Lower leg skin (tissue), 3 donors: ENCODE measurements around the gene VAMP4.

Experiments used
- POLR2A ChIP-seq, 2 donors: fragments of 450-650 bp; IDR thresholded peaks; one replicate each; pipeline ENCODE4 v1.6.1; 2016 to 2017; ENCODE audit warnings: antibody characterized with exemption in 2 of 2, mild to moderate bottlenecking in 1 of 2, moderate library complexity in 1 of 2
- TF ChIP-seq, protein P1 (sequence below), 3 donors: fragments of 450-650 bp; IDR thresholded peaks; one replicate each; pipeline ENCODE4 v1.5.1; 2016; ENCODE audit warnings: antibody characterized with exemption in 3 of 3, mild to moderate bottlenecking in 3 of 3, moderate library complexity in 2 of 3

DNA sequence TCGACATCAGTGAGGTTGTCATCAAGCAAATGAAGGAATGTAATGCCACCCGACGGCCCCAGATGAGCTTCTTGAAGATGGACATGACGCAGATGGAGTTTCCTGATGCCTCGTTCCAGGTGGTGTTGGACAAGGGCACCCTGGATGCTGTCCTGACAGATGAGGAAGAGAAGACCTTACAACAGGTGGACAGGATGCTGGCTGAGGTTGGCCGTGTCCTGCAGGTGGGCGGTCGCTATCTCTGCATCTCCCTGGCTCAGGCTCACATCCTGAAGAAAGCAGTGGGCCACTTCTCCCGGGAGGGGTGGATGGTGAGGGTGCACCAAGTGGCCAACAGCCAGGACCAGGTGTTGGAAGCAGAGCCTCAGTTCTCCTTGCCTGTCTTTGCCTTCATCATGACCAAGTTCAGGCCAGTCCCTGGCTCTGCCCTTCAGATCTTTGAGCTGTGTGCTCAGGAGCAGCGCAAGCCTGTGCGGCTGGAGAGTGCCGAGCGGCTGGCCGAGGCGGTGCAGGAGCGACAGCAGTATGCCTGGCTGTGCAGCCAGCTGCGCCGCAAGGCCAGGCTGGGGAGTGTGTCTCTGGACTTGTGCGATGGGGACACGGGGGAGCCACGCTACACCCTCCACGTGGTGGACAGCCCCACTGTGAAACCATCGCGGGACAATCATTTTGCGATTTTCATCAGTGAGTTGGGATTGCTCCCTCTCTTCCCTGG is 42.1 kb upstream of the VAMP4 start:
- TF ChIP-seq, protein P1, sequence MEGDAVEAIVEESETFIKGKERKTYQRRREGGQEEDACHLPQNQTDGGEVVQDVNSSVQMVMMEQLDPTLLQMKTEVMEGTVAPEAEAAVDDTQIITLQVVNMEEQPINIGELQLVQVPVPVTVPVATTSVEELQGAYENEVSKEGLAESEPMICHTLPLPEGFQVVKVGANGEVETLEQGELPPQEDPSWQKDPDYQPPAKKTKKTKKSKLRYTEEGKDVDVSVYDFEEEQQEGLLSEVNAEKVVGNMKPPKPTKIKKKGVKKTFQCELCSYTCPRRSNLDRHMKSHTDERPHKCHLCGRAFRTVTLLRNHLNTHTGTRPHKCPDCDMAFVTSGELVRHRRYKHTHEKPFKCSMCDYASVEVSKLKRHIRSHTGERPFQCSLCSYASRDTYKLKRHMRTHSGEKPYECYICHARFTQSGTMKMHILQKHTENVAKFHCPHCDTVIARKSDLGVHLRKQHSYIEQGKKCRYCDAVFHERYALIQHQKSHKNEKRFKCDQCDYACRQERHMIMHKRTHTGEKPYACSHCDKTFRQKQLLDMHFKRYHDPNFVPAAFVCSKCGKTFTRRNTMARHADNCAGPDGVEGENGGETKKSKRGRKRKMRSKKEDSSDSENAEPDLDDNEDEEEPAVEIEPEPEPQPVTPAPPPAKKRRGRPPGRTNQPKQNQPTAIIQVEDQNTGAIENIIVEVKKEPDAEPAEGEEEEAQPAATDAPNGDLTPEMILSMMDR (IDR thresholded peaks at IDR 0.05), result no peak
- no peak for TF ChIP-seq POLR2A (IDR thresholded peaks at IDR 0.05)
